HG02840 (cell line): Measurements from ENCODE around the gene CYP4X1.
"Not testable (repeated sequence)": the region's sequence is repeated elsewhere in the genome, so short reads cannot be mapped to it uniquely, and the experiment has no call there.

Experiments used
- ATAC-seq: cut with Tn5 transposase; IDR thresholded peaks from one replicate; pipeline ENCODE4 v1.9.1; 2021; ENCODE audit warnings: mild to moderate bottlenecking, moderate library complexity, moderate number of reproducible peaks; ENCODE audit not compliant: unreplicated experiment, low FRiP score

The CYP4X1 gene, protein sequence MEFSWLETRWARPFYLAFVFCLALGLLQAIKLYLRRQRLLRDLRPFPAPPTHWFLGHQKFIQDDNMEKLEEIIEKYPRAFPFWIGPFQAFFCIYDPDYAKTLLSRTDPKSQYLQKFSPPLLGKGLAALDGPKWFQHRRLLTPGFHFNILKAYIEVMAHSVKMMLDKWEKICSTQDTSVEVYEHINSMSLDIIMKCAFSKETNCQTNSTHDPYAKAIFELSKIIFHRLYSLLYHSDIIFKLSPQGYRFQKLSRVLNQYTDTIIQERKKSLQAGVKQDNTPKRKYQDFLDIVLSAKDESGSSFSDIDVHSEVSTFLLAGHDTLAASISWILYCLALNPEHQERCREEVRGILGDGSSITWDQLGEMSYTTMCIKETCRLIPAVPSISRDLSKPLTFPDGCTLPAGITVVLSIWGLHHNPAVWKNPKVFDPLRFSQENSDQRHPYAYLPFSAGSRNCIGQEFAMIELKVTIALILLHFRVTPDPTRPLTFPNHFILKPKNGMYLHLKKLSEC

DNA sequence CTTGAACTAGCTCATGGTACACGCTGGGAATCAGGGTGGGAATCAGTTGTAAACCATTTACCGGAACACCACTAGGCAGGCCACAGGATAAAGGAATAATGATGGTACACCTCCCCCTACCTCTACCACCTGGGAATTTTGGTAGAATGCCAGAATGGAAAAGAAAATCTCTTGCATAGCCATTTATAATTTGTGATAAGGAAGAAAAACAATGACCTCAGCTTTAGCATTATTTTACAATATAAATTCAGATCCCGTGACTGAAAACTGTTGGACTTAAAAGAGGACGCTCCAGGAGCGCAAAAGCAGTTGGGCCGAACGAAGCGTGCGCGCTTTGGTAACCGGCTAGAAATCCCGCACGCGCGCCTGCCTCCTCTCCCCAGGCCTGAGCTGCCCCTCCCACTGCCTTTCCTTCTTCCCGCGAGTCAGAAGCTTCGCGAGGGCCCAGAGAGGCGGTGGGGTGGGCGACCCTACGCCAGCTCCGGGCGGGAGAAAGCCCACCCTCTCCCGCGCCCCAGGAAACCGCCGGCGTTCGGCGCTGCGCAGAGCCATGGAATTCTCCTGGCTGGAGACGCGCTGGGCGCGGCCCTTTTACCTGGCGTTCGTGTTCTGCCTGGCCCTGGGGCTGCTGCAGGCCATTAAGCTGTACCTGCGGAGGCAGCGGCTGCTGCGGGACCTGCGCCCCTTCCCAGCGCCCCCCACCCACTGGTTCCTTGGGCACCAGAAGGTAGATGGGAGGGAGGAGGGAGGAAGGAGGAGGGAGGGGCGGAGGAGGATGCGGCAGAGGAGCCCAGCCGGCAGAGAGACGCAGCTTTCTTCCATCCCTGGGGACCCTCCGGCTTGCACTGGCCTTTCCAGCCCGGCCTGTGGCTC lies at the start of gene CYP4X1:
Gene CYP4X1, plus strand, starts transcription at position 402 of the 873 bp plus-strand sequence. Its CDS starts 149 bp downstream, at position 551.
- ATAC-seq, result no peak

DNA sequence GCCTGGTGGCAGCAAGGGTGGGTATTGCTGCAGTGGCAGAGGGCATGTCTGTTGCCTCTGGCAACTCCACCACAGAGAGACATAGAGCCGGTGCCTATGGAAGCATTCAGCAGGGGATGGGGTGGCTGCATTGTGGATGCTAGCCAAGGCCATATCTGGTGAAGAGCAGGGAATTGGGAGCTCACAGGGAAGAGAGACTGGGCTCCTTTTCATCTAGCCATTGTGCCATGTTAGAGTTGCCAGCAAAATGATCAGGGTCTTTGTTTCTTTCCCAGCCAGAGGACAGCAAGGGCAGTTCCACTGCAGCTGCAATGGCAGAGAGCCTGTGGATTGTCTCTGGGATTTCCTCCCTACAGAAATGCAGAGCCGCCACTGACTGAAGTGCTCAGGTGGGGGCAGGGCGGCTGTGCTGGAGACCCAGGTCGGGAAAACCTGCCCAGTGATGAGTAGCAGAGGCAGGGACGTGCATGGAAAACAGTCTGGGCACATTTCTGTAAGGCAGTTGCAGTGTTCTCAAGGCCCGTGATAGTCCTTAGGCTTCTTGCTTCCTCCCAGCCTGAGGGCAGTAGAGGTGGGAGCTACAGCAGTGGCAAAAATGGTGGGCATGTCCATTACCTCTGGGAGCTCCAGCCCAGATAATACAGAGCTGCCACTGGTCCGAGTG lies 40.2 kb upstream of the CYP4X1 start:
- ATAC-seq, result no peak

DNA sequence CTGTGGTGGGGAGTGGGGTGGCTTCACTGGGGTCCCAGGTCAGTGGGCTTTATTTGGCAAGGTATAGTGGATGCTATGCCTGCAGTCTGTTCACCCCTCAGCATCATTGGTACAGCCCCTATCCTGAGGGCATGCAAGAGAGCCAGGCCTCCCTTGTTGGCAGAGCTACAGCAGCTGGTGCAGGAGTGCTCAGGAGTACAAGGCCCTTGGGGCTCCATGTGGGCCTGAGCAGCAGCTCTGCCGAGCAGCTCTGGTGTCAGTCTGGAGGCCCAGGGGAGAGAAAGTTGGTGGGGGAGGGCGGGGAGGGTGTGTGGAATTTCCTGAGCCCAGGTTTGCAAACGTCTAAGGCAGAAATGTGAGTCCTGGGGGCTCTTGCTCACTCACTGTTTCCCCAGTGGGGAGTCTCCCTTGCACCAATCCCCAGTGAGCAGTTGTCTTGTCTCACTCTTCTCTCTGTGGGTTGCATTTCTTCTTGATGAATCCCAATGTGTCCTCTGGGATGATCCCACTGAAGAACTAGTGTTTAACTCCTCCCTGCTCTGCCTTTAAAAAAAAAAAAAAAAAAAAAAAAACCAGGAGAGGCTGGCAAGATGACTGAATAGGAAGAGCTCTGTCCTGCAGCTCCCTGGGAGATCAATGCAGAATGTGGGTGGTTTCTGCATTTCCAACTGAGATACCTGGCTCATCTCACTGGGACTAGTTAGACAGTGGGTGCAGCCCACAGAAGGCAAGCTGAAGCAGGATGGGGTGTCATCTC lies 39.5 kb upstream of the CYP4X1 start:
- ATAC-seq, result no peak

DNA sequence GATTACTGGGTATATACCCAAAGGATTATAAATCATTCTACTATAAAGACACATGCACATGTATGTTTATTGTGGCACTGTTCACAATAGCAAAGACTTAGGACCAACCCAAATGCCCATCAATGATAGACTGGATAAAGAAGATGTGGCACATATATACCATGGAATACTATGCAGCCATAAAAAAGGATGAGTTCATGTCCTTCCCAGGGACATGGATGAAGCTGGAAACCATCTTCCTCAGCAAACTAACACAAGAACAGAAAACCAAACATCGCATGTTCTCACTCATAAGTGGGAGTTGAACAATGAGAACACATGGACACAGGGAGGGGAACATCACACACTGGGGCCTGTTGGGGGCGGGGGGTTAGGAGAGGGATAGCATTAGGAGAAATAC lies 32.9 kb upstream of the CYP4X1 start:
- not testable (repeated sequence) for ATAC-seq

DNA sequence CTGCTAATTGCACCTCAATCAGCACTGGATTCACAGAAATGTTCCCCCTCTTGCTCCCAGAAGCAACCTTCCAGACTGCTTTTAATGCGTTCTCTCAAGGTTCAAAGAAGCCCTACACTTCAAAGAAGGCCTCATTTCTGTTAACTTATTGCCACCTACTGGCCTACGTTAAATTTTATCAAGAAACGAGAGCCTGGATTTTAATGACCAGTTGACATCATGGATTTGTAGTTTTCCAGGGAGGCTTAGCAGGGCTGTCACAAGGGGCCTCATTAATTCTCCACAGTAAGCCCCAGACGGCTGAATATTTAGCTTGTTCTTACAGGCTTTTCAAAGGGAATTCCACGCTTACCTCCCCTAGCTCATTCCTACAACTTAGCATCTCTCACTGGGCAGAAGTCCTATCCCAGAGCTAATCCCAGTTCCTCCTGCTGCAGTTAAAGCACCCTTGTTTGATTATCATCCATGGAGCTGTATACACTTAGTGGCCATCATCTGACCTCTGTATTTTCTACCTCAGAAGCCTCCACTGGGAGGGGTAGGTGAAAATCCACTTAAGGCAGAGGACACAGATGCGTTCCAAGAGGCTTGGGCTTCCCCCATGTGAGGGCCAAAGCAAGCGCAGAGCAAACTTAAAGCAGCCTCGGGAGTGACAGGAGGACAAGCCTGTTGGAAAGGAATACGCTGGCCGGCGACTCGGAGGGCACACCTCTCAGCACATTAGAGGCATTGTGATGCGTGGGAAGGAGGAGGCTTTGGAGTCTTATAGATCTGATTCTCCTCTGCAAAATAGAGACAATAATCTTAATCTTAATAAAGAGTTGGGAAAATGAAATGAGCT lies 32.2 kb upstream of the CYP4X1 start:
- no peak for ATAC-seq

DNA sequence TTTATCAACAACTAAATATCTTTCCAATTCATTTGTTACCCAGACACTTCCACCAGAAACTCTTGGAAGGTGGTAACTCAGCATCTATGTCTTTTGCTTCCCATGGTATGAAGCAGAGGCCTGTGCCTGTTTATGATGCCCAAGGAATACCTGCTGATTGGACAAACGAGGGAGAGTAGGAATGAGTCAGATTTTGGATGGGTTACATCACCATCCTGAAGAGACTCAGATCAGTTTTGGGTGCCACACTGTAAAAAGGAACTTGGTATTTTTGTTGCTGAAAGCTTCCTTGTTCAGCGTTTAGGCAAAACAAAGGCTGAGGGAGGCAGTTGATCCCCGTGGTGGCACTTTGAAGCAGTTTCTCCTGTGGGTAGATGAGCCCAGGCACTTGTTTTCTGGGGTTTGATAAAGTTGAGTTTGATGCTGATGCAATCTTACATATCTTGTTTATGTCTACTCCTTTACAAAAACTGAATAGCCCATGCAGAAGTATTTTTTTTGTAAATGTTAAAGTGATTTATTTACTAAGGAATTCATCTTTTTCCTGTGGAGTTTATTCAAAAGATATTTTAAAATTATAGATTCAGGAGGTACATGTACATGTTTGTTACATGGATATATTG lies 26.7 kb upstream of the CYP4X1 start:
- no peak for ATAC-seq

DNA sequence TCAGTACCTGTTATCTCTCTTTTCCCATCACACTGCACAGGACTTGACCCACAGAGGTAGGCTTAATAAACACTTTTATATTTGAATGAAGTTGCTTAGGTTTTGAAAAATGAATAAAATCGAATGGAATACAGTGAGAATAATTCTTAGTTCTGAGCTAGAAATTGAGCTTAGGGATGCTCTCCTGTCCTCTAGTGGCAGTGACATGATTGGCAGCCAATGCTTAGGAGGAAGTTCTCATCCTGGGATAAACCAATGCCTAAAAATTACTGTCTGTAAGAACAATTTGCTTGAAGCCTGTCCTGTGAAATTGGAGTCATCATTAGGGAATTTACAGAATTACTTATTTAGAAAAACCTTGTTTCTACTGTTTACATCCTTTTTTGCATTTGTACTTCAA lies 21.3 kb upstream of the CYP4X1 start:
- ATAC-seq, result no peak

DNA sequence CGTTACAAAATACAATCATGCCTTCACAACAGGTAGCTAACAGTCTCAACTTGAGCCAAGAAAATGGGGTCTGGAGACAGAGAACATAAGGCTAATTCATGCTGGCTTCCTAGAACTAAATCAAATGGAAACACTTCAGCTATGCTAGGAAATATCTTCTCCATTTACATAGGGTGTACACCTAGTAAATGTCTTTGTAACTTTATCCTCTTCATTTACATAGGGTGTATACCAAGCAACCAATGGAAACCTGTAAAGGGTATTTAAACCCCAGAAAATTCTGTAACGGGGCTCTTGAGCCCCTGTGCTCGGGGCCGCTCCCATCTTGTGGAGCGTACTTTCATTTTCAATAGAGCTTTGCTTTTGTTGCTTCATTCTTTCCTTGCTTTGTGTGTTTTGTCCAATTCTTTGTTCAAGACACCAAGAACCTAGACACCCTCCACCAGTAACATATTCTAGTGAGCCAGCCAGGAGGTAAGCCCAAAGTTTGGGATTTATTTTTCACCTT lies 19.5 kb upstream of the CYP4X1 start:
- ATAC-seq, result no peak

DNA sequence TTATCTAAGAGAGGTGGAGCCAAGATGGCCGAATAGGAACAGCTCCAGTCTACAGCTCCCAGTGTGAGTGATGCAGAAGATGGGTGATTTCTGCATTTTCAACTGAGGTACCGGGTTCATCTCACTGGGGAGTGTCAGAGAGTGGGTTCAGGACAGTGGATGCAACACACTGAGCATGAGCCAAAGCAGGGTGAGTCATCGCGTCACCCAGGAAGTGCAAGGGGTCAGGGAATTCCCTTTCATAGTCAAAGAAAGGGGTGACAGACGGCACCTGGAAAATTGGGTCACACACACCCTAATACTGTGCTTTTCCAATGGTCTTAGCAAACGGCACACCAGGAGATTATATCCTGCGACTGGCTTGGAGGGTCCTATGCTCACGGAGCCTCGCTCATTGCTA lies 17.0 kb upstream of the CYP4X1 start:
- not testable (repeated sequence) for ATAC-seq

DNA sequence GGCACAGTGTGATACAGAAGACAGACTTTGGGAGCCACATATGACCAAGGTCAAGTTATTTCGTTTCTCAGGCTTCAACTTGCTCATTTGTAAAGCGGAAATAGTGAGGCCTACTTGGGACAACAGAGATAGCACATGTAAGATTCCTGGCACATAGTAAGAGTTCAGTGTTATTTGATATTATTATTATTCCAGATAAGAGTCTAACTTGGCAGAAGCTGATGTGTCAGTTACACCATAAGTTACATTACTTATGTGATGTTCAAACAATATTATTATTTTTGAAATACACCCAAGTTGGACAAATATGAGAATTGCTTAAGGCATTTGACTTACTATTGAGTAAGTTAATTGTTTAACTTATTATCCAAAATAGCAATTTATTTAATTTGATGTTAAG lies 10.2 kb upstream of the CYP4X1 start:
- no peak for ATAC-seq

DNA sequence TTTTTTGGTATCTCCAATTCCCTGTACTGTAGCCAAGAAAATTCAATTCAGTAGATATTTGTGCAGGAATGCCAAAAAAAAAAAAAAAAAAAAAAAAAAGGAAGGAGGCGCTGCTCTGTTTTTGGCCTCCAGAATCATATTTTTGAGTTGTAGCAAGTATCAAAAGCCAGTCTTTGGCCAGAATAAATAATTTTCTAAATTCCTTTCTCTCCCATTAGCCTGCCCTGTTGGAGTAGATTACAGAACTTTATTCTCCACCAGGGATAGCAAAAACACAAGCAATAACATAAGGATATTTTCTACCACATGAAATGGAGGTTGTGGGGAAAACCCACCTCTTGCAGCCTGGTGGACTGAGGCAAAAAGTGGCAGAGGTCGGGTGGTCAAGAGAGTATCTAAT lies 2.4 kb upstream of the CYP4X1 start:
- no peak for ATAC-seq

DNA sequence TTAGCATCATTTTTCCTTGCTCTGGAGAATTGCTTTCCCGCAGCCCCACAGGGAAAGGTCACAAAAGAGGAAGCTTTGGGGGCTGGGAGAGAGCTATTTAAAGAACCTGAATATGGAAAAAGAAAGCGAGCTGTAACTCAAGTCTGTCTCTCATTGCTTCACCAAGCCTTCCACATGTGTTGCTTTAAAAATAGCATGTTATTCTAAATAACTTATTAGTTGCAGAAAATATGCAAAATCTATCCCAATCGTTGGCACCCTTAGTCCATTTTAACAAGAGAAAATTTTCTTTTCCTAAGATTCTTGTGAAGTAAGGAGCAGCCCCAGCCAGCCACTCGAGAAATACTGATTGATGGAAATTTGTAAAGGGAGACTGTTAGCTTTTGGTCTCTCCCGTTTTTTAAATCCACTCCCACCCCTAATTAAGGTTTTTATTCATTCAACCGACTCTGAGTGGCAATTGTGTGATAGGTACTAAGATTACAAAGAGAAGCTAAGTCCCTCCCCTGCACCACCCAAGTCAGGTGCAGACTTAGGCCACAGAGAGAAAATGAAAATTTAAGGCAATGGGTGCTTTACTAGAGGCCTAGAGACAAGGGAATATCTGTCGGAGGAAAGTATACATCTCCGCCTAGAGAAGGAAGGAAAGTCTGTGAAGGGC lies 802 bp downstream of the CYP4X1 start:
- no peak for ATAC-seq

DNA sequence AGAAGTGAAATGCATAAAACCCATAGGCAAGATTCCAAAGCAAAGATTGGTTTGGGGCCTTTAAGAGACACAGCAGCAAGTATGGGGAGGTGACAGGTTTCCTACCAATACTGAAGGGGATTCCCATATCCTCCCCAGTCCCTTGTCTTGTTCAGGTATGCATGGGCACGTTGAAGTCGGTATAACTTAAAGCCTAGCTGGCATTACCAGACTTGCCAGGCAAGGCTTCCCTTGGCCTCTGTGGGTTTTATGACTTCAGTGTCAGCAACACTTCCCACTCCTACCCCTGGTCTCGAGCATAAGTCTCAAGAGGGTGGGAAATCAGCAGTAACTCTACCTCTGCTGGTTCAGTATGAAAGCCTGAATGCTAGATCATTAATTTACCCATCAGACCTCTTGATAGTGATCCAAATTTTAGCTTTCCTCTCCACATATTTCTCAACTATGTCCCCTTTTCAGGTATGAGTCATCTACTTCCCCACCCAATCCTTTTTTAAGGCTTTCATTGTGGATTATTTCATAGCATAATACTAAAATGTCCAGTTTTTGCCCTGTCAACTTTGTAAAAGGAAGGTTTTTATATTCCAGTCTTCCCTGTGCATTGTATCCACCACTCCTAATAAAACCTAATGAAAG lies 6.8 kb downstream of the CYP4X1 start:
- no peak for ATAC-seq

DNA sequence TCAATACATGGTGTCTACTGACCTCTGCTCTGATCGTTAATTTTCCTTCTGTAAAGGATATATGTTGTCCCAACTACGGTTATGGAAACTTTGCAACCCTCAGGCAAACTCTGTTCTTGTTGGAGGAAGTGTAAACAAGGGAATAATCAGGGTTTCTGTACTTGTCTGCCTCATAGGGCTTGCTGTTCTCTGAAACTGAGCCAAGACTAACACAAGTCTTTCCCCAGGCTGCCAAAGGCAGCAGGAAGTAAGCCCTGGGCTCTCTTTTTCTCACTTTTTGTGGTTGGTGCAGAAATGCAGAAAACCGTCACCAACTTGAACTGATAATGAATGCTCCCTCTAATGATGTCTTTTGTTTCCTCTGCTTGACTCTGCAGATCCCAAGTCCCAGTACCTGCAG lies 7.6 kb downstream of the CYP4X1 start:
- ATAC-seq, result no peak

DNA sequence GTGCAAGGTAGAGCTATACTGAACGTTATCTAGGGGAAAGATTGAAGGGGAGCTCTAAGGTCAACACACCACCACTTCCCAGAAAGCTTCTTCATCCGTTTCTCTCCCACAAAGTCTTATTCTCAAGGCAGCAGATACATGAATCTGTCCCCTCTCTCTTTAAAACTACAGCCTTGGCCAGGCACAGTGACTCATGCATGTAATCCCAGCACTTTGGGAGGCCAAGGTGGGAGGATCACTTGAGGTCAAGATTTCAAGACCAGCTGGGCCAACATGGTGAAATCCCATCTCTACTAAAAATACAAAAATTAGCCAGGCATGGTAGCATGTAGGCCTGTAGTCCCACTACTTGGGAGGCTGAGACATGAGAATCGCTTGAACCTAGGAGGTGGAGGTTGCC lies 8.1 kb downstream of the CYP4X1 start:
- ATAC-seq, result no peak

DNA sequence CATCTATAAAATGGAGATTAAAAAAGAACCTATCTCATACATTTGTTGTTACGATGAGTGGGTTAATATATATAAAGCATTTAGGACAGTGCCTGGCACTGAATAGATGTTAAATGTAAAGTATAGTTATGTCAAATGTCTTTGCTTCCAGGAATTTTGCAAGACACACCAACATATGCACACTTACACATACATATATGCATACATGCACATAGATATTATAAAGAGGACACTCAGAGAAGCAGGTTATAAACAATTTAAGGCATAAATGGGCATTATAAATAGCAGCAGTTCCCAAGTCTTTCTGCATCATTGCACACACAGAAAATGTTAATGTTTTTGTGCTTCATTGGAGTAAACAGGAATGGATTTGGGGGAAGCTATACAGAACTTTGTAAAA lies 13.3 kb downstream of the CYP4X1 start:
- no peak for ATAC-seq

DNA sequence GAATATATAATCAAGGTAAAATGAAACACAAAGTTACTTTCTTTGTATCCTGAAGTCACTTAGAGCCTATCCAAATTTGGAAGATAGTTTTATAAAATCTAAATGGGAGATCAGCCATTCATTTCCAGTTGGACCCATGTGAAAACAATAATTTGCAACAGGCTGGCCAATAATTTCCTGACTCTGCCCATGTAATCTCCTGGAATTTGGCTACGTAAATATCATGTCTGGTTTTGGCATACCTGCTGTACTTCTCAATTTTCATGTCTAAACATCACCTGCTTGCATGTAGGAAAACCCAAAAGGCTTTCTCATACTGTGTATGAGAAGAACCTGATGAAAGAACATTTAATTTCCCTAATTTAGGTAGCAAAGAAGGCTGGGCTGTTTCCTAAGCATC lies 35.9 kb downstream of the CYP4X1 start:
- no peak for ATAC-seq
